ENCODE results near the gene USH2A.

- no peak for TF ChIP-seq CTCF (IDR thresholded peaks at IDR 0.05)
- TF ChIP-seq POLR2A (IDR thresholded peaks at IDR 0.05) = no peak
Observed at GRCh38 chr1:215607412-215607811, 815.8 kb downstream of the USH2A start.
